ENCODE results near the gene SPTBN2.
"Not testable (repeated sequence)": the region's sequence is repeated elsewhere in the genome, so short reads cannot be mapped to it uniquely, and the experiment has no call there.

Gene SPTBN2

GRCh38 chr11:66683877-66684276 lies 45.1 kb downstream of the SPTBN2 start:
- no peak for DNase-seq

DNA sequence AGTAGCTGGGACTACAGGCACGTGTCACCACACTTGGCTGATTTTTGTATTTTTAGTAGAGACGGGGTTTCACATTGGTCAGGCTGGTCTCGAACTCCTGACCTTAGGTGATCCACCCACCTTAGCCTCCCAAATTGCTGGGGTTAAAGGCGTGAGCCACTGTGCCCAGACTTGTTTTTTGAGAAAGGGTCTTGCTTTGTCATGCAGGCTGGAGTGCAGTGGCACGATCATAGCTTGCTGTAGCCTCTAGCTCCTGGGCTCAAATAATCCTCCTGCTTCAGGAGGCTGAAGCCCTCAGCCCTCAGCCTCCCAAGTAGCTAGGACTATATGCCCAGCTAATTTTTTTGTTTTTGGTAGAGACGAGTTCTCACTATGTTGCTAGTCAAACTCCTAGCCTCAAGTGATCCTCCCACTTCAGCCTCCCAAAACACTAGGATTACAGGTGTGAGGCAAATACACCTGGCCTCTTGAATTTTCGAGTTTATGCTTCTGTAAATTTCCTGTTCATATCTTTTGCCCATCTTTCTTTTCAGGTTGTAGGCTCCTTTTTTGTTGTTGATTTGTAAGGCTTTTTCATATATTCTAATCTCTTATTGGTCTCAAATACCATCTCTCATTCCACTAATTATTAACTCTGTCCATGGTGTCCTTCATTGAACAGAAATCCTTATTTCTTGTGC lies 47.9 kb downstream of the SPTBN2 start:
- DNase-seq: no peak

DNA sequence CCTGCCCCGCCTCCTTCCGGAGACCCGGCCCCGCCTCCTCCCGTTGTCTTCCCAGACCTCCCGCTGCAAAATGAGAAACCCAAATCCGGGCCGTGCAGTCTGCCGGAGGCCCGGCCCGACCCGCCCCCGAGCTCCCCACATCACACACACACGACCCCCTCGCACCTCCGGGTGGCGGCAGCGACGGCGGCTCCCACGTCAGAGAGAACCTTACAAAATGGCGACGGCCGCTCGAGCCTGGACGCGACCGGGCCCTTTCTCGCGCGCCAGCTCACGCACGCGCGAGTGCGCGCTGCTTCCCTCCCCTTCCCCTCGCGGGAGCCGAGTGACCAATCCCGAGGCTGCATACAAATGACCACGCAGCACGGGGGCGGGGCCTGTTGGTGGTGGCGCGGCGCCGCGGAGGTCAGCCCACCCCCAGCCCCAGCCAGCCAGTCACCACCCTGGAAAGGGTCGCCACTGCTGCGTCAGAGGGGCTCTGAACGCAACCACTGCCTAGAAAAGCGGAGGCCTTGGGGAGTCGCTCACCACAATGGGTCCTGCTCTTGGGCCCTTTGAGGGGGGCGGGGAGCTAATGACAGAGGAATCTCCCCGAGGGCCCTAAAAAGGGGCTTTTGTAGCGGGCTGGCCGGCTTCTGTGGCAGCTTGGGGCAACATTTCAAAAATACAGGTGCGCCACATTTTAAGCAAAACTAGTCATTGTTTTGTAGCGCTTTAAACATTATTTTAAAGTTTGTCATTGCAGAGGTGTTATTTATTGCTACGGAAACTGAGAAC lies 51.2 kb downstream of the SPTBN2 start, which contains the start of gene RBM4B:
TSS of gene RBM4B (minus strand) at position 289 of the 777 bp plus-strand sequence. CDS start 808 bp downstream, outside the sequence.
- peak; percentile 94 for DNase-seq

DNA sequence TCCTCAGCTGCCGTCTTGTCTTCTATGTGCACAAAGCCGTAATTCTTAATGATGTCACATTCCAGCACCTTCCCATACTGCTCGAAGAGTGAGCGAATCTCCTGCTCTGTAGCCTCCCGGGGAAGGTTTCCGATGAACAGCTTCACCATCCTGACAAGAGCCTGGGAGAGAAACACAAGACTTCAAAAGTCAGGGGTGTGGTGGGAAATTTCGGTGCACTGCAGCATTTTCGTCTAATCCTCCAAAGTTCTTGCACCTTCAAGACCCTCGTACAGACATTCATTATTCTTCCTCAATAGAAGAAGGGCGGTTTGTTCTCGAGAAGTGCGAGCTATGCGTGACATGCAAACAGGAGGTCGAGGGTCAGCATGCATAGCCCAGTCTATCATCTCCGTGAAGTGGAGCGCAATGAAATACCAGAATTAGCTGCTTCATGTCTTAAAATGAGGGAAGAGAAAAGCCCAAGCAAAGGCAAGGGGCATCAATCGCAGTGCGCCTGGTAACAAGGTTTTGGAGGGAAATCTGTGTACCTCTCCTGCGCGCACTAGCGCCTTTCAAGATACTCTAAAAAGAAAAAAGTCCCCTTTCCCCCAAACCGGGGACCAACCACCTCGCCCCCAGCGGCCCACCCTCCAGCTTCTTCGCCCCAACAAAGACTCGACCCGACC lies 52.0 kb downstream of the SPTBN2 start:
- DNase-seq: no peak

DNA sequence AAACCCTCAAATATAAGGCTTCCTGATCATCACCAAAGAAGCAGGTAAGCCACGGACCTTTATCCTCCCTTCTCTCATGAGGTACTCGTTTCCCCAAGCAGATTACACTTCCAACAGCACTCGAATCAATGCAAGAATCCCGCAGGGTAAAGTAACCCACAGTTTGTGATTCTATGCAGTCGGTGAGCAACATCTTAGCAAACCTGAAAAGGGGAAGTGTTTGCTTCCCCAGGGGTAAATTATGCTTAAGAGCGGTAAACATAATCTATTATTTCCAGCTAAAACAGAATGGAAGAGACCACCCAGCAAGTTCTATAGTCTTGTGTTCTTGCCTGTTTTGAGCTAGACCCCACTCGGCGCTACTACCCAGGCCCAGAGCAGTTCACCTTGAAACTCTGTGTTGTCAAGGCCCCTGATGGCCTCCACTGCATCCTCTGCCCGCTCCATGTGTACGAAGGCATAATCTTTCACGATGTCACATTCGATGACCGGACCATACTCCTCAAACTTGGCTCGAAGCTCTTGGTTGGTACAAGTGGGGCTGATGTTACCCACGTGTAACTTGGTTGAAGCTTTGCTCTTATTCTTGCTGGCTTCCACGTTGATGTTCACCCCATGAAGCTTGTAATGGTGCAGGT lies 52.6 kb downstream of the SPTBN2 start:
- no peak for DNase-seq

DNA sequence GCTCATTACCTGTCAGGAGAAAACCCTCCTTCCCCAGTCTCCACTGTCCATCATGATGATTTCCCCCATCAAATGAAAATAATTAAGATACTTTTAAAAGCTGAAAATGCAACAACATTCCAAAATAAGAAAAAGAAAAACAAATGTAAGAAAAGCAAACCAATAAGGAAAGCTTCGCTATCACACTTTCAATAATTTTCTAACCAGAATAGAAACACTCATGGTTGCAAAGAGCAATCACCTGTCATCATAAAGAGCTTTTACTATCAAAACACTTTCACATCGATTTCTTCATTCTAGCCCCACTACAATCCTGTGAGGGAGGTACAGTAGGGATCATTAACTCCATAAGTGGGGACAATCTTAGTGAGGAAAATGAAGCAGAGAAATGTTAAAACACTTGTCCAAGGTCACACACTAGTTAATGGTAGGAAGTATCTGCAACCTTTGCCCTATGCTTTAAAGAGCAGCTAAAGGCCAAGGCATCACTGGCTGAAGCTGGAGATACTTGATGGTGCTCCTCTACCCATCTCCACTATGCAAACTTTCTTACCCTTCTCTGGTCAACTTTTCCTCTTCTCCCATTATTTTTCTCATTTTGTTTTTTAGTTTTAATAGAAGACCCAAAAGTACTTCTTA lies 53.9 kb downstream of the SPTBN2 start:
- no peak for DNase-seq

- no peak for DNase-seq
These were observed 58.2 kb downstream of the SPTBN2 start for GRCh38 chr11:66670816-66671215.

GRCh38 chr11:66665369-66665768 lies 63.6 kb downstream of the SPTBN2 start:
- DNase-seq: no peak

DNA sequence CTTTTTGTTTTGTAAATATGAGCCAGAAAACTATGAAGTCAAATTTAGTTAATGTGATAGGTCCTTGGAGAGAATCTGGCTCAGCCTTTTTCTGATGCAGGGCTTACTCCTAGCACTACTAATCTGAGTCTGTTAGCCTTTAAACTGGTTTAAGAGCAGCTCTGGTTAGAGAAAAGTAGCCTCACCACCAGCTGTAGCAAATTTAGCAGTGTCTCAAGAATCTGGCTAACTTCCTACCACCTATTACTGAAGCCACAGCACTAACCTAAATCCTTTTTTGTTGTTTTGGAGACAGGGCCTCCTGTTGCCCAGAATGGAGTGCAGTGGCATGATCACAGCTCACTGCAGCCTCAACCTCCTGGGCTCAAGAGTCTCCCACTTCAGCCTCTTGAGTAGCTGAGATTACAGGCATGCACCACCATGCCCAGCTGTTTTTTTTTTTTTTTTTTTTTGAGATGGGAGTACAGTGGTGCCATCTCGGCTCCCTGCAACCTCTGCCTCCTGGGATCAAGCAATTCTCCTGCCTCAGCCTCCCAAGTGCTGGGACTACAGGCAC lies 65.2 kb downstream of the SPTBN2 start:
- no peak for DNase-seq

DNA sequence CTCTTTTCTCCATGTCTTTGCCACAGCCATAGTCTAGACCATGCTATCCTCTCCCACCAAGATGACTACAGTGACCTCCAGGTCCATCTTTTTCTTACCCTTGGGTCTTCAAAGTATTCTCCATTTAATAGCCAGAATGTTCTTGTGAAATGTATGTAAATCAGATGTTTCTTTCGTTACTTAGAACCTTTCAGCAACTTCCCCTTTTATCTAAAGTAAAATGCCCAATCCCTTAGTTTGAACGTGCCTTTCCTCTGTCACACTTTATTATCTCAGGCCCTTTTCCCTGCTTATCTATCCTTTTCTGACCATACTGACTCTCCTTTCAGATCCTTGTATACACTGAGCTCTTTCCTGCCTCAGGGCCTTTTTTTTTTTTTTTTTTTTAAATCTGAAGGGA lies 69.3 kb downstream of the SPTBN2 start:
- no peak for DNase-seq

- DNase-seq: no peak
These were observed 75.9 kb downstream of the SPTBN2 start for GRCh38 chr11:66653123-66653522.

- DNase-seq: no peak
These were observed 76.4 kb downstream of the SPTBN2 start for GRCh38 chr11:66652651-66653050.

DNA sequence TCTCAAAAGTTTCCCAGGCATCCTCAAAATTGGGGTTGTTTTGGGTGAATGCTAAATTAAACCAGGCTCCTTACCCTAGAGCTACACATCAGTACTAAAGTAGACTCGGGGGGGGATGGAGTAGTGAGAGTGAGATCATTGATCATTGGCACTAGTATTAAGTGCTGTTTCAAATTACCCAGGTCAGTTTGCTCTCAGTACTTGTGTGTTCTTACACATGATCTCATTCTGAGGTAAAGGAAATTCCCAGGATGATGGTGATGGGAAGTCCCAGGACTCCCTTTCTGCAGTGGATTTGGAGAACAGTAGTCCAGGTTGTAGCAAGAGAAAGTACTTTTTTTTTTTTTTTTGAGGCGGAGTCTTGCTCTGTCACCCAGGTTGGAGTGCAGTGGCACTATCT lies 78.0 kb downstream of the SPTBN2 start:
- no peak for DNase-seq

DNA sequence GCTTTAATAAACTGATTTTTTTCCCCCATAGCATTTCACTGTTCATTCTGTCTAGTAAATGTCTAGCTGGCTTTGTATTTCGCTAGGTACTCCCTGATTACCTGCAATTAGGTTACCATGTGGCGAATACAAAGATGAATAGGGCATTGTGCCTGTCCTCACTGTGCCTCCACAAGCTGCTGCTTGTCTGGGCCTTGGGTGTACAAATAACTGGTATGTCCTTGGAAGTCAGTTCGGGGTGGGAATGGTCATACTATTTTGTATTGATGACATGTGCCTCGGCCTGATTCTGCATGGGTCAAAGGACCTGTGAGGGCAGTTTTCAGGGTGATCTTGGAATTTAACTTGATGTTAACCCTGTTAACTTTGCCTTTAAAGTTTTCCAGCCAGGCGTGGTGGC lies 79.1 kb downstream of the SPTBN2 start:
- no peak for DNase-seq

GRCh38 chr11:66646828-66647227 lies 82.2 kb downstream of the SPTBN2 start:
- DNase-seq: no peak

DNA sequence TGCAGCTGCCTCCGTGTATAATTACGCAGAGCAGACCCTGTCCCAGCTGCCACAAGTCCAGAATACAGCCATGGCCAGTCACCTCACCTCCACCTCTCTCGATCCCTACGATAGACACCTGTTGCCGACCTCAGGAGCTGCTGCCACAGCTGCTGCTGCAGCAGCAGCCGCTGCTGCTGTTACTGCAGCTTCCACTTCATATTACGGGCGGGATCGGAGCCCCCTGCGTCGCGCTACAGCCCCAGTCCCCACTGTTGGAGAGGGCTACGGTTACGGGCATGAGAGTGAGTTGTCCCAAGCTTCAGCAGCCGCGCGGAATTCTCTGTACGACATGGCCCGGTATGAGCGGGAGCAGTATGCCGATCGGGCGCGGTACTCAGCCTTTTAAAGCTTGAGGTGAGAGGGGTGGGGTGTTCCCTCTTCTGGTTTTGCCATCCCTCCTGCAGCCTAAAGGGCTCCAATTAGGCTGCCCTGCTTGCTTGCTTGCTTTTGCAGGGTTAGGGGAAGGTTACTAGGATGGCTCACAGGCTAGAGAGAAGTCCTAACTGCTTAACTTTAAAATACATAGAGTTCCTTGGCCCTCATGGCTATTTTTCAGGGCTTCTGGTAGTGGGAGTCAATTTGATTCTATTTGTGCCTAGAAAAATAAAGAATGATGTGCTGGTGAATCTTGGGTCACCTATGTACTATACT lies 85.1 kb downstream of the SPTBN2 start:
- no peak for DNase-seq

DNA sequence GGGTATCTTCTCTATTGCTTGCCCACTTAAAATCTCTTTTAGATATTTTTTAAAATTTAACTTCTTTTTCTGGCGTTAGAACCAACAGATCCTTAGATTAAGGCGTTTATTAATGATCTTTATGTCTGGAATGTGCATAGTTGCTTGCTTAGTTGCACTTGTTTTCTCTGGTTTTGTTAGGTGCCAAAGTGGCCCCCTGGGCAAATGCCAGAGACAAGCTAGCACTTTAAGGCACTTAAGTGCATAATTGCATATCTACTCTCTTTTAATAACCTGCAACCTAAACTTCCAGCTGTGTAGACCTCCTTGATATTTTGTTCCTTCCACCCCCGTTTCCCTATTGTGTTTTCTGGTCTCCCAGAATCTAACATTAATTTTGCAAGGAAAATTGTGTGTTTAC lies 87.2 kb downstream of the SPTBN2 start:
- DNase-seq: no peak

GRCh38 chr11:66639814-66640340 lies 89.1 kb downstream of the SPTBN2 start:
- not testable (repeated sequence) for DNase-seq

- no peak for DNase-seq
These were observed 89.8 kb downstream of the SPTBN2 start for GRCh38 chr11:66639066-66639813.

DNA sequence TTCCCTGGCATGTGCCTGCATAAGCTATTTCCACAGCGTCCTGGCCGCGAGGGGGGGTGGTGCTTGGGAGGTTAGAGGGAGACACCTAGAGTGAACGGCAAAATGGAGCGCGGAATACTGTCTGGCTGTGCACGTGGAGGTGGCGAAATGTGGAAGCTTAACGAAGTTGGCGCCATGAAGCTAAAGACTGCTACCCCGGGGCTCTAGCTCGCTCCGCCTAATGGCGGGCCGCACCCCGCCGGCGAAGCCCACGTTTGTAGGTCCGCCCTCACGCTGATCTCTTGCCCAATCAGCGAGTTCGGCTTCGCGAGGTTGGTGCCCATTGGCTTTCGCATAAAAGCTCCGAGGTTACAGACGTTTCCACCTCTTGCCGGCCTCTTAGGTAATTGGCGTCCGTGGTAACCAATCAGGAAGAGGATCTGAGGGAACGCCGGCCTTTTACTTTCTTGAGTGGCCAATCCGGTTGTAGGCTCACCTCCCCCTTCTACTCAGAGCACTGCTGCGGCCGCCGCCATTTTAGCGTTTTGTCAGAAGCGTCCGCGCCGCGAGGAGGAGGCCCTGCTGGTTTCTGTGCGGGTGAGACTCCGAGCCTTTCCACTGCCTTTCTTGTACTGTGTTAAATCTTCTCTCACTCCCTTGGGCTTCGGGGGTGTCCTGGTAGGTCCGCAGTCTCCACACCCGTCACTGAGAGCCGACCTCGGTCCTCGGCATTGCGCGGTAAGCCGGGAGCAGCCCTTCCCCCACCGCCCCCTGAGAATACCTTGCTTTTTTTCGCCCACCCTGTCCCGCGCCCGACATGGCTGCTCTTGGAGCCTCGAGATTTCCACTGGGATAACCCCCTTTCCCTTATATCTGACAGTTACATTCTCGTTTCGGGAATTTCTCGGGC lies 90.6 kb downstream of the SPTBN2 start, which contains the start of gene RBM4:
TSS of gene RBM4 (plus strand) at position 527 of the 889 bp plus-strand sequence. CDS start 1,009 bp downstream, outside the sequence.
- DNase-seq: peak; percentile 100

Data from DMS153 (cell line).